NCI-H1694 treated with DMSO at 0.1 percent for 48 hours (cell line): ENCODE measurements around the gene PPM1G.
A peak's percentile ranks its signal among the peaks of the same experiment; 100 is the strongest.
"Not testable (repeated sequence)": the region's sequence is repeated elsewhere in the genome, so short reads cannot be mapped to it uniquely, and the experiment has no call there.

Source experiments
- DNase-seq: peaks from one replicate; lab custom pipeline; 2025; lab: John Stamatoyannopoulos, UW

The PPM1G gene, protein sequence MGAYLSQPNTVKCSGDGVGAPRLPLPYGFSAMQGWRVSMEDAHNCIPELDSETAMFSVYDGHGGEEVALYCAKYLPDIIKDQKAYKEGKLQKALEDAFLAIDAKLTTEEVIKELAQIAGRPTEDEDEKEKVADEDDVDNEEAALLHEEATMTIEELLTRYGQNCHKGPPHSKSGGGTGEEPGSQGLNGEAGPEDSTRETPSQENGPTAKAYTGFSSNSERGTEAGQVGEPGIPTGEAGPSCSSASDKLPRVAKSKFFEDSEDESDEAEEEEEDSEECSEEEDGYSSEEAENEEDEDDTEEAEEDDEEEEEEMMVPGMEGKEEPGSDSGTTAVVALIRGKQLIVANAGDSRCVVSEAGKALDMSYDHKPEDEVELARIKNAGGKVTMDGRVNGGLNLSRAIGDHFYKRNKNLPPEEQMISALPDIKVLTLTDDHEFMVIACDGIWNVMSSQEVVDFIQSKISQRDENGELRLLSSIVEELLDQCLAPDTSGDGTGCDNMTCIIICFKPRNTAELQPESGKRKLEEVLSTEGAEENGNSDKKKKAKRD

DNA sequence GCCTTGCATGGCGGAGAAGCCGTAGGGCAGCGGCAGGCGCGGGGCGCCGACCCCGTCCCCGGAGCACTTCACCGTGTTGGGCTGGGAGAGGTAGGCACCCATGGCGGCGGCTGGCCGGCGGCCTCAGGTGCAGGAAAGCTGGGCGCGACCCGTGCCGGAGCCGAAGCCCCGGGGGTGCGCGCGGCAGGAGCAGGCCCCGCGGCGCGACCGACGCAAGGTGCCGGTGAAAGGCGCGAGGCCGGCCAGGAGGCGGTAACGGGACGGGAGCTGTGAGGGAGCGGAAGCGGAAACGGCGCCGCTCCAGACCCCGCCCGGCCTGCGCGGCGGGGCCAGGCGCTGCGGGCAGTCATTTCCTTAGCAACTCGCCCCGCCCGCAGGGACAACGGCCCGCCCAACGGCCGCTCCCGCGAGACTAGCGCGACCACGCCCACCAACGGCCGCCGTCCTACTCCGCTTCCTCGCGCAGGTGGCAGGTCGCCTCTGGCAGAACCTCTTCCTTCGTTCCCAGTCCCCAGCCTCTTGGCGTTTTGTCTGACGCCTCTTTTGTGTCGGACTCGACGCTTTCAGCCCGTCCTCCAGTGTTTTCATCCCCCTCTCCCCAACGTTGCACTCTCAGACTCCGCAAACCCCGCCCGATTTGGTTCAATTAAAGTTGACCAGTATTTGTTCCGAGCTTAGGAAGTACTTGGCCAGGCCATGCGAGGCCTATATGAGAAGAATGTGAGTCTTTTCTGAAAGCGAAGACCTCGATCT is at the start of gene PPM1G:
TSS of gene PPM1G (minus strand) at position 271 of the 753 bp plus-strand sequence. CDS start at position 102, 169 bp downstream.
- peak; percentile 85 for DNase-seq

DNA sequence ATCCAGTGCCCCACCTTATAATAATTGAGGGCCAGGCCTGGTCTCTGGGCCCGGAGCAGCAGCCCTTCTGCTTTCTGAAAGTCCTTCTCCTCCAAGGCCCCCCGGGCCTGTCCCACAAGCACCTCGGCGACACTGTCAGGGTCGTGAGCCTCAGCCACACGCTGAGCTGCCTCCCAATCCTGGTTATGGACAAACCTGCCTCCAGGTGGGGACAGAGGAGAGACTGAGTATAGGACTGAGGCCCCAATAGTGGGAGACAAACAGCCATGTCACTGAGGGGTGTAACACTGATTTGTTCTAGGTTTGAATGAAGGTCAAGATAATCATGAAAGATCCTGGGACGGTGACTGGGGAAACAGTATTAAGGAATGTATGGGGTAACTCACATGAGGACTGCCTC is 44.6 kb upstream of the PPM1G start:
- DNase-seq, result no peak

DNA sequence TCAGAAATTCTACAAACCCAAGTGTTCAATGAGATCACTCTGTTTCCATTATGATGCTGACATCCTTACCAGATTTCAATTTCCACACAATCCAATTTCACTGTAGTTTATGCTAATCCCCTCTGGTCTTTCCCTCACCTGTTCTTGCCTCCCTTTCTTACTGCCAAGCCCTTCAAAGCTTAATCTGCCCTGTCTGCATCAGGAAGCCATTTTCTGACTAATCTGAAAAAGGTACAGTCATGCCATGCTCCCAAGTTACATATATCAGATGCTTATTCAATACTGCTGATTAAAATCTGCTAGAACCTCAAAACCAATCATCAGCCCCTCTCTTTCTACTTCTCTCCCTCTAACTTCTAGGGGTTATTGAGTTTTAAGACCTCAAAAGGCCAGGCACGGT is 41.7 kb upstream of the PPM1G start:
- no peak for DNase-seq

DNA sequence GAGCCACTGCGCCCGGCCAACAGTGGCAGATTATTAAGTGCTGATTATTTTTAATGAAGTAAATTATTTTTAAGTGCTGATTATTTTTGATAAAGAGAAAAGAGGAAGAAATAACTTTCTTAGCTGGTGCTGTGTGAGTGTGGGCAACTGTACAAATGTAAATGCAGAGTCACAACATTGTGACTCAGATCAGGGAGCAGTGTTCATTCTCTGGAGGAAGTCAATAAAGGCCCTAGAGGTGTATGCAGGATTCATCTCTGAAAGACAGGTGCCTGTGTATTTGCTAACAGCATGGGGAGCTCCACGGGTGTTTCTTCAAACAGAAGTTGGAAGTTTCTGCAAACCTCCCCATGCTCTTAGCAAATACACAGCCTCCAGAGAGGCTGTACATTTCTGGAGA is 39.0 kb upstream of the PPM1G start:
- DNase-seq, result no peak

GRCh38 chr2:27446057-27446456 is 36.7 kb upstream of the PPM1G start:
- no peak for DNase-seq

DNA sequence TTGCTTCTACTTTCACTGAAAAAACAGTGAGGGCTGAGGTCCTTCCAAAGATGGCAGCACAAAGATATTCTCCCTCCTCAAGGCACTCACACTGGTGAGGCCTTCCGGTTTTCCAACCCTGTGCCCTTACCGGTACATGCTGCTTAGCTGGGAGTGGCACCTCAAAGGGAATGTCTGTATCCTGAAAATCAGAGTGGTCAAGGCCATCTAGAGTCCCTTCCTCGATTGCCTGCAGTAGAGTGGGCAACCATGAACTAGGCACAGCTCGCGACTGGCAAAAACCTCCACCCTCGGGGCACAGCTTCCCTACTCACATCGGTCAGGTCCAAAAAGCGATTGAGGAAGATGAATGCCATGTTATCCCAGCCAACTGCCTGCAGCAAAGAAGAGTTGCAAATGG is 36.2 kb upstream of the PPM1G start:
- DNase-seq, result no peak

DNA sequence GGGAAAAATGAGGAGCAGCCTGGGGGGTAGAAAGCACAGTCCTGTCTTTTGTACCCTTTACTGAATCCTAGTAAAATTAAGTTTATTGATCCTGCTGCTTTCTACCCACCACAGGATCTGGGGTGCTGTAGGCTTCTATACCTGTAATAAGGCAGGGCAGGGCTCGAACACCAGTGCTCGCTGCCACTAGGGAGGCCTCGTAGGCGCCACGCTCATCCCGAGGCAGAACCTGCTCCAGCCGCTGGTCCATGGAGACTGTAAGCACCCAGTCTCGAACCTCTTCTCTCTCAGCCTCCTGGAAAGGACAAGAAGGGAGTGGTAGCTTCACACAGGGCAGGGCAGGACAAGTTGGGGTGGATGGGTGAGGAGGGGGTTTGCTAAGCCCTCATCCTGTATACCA is 35.8 kb upstream of the PPM1G start:
- no peak for DNase-seq

DNA sequence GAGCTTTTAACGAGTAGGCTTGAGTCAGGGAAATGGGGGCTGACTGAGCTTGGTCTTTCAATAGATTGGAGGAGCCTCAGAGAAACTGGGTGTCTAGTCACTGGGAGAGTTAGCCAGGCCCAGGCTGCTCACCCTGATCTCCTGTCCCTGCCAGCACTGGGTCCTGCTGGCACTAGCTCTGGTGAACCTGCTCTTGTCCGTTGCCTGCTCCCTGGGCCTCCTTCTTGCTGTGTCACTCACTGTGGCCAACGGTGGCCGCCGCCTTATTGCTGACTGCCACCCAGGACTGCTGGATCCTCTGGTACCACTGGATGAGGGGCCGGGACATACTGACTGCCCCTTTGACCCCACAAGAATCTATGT is 33.5 kb upstream of the PPM1G start:
- DNase-seq, result no peak

DNA sequence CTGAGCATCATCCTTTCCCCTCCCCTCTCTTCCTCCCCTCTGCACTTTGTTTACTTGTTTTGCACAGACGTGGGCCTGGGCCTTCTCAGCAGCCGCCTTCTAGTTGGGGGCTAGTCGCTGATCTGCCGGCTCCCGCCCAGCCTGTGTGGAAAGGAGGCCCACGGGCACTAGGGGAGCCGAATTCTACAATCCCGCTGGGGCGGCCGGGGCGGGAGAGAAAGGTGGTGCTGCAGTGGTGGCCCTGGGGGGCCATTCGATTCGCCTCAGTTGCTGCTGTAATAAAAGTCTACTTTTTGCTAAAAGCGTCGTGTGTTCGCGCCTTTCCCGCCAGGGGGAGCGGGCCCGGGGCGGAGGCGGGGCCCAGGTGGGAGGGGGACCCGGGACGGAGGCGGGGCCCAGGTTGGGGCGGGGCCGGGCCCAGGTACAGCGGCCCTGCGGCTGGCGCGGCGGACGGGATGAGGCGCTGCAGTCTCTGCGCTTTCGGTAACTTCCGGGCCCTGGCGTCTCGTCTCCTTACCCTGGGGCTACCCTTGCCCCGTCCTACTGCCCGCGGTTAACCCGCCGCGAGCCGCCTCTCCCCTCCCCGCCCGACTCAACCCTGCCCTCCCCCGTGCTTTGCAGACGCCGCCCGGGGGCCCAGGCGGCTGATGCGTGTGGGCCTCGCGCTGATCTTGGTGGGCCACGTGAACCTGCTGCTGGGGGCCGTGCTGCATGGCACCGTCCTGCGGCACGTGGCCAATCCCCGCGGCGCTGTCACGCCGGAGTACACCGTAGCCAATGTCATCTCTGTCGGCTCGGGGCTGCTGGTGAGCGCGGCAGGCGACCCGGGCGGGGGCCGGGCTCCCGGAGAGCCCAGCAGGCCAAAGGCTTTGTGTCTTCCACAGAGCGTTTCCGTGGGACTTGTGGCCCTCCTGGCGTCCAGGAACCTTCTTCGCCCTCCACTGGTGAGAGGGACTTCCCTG is 32.8 kb upstream of the PPM1G start, which contains the start of gene KRTCAP3:
TSS of gene KRTCAP3 (plus strand) at position 424 of the 962 bp plus-strand sequence. CDS start at position 456, 32 bp downstream.
- no peak for DNase-seq

- DNase-seq, result no peak
Observed at GRCh38 chr2:27441226-27441926, 32.0 kb upstream of the PPM1G start.

GRCh38 chr2:27435628-27436027 is 26.2 kb upstream of the PPM1G start:
- DNase-seq, result no peak

DNA sequence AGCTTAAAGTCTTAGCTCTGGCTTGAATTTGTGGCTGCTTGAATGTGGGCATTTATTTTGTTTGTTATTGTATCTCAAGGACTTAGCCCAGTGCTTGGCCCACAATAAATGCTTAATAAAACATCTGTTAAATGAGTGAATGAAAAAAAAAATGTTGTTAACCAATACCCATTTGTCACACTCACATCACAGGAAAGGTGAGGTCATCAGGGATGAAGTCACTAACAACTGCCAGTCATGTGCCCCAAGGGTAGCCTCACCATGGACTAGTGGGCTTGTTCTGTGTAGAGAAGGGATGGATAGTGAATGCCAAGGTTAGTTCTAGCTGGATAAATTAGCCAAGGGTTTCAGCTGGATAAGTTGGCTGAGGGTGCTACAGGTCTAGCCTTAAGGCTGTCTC is 22.0 kb upstream of the PPM1G start:
- DNase-seq, result no peak

DNA sequence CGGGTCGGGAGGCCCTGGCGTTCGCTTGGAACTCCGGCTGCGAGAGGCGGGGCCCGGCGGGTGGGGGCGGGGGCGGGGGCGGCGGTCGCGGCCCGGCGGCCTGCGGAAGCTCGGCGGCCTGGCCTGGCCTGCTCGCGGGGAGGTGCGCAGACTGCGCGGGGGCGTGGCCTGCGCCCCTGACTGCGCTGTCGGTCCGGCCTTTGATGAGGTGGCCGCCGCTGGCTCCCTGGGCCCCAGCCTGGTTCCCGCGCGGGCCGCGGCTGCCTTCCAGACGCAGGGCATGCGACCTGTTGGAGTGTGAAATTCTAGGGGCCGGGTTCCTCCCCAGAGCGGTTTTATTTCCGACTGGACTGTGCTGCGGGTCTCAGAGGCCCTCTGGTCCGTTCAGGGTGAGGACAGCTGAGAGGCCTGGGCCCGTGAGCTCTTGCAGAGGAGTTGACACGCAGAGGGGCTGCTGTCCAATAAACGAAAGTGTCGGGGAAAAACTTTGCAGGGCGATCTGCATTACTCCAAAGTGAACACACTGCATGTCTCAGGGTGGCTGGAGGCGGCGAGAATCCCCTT is 19.7 kb upstream of the PPM1G start:
- DNase-seq, result no peak

- peak; percentile 81 for DNase-seq
Observed at GRCh38 chr2:27428213-27428977, 19.0 kb upstream of the PPM1G start, which contains the start of gene NRBP1. TSS of gene NRBP1 (plus strand) at chr2:27428631. CDS start at chr2:27433274, 4,643 bp downstream.

DNA sequence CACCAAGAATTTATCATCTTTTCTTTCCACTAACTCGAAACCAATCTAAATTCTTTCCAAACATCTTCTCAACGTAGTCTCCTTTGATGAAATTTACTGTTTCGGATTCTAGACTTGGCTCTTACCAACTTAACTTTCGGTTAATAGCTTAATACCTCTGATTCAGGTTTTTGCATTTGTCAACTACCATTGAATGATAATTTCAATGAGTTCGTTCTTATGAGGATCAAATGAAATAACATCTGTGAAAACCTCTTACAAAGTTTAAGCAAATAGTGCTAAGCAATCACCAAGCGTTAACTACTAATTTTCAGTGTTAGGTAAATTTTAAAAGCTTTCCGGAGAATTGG is 18.4 kb upstream of the PPM1G start:
- DNase-seq, result no peak

GRCh38 chr2:27425039-27425438 is 15.6 kb upstream of the PPM1G start:
- DNase-seq, result not testable (repeated sequence)

DNA sequence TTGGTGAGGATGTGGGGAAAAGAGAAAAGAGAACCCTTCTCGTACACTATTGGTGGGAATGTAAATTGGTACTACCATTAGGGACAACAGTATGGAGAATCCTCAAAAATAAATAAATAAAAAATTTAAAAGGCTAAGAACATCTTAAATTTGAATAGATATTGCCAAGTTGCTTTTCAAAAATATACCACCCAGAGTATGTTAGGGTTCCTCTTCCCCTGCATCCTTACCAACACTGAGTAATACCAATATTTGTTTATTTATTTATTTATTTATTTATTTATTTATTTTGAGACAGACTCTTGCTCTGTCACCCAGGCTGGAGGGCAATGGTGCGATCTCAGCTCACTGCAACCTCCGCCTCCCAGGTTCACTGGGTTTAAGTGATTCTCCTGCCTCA is 13.6 kb upstream of the PPM1G start:
- DNase-seq, result no peak

- no peak for DNase-seq
Observed at GRCh38 chr2:27421660-27422250, 12.4 kb upstream of the PPM1G start.

DNA sequence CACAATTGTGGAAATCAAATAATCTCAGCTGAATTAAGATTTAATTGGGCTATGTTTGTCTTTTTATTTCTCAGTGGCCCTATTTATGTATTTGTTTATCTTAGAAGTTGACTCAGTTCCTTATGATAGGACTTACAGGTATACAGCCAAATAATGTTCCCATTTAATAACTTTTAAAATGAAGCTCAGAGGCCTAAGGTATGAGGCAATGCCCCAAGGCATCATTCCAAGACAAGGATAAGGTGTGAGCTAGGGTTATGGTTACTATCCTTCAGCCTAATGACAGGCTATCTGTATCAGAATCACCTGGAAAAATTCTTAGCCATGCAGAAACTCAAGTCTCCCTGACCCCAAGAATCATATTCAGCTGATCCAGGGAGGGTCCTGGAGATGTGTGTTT is 11.6 kb upstream of the PPM1G start:
- DNase-seq, result no peak

GRCh38 chr2:27416151-27416550 is 6.8 kb upstream of the PPM1G start:
- DNase-seq, result no peak
